ENCODE results near the gene IL21R. TPM values are rescaled to one million over a fixed set of nuclear protein-coding genes. Genes with fewer than 3 reads are reported as not detected.

Gene IL21R
- total and polyA plus RNA-seq, 2 donors (not counting 3 experiments of a cell fraction or from before 2014, with no cell fraction given) = 0.03 TPM; not detected in 1

GRCh38 chr16:27410761-27411160 is 8.8 kb downstream of the IL21R start:
- intact Hi-C loops (cut with micrococcal nuclease) (no loop called here), dilution Hi-C loops (cut with MboI; ENCODE audit: extremely low pct_ligation_motif_present, low sequenced_read_pairs) (no loop called here)
- Histone ChIP-seq H3K79me2 (ENCODE audit: control insufficient read depth, insufficient read depth, low read length) (no peaks in the 10 kb centered on the region), H3K36me3 (ENCODE audit: control insufficient read depth in 2 of 2, extremely low read depth in 1 of 2, insufficient read depth in 2 of 2, low read length in 2 of 2) (no peaks in the 10 kb centered on the region), H2AFZ (ENCODE audit: low read depth, low read length) (no peak overlapping the region), H3K27me3 (ENCODE audit: control insufficient read depth in 2 of 2, insufficient read depth in 2 of 2, low read length in 2 of 2) (peaks cover 0 to 2% of the 10 kb centered on the region in 2 experiments), H3K9me1 (replicated peaks; ENCODE audit: control insufficient read depth, extremely low read depth, insufficient read depth, low read length) (no peaks in the 10 kb centered on the region), H4K20me1 (replicated peaks; ENCODE audit: control insufficient read depth, extremely low read depth, insufficient read depth, low read length) (no peaks in the 10 kb centered on the region), H3K4me1 (ENCODE audit: control insufficient read depth, extremely low read depth, insufficient read depth, low read length) (peaks cover 4% of the 10 kb centered on the region), H3K4me3 (replicated peaks in 1 of 3; ENCODE audit: insufficient read depth in 1 of 3, low read depth in 1 of 3, low read length in 3 of 3) (no peak overlapping the region), H3K9me3 (replicated peaks; ENCODE audit: control insufficient read depth, insufficient read depth, low read length) (no peaks in the 10 kb centered on the region), H3K27ac (ENCODE audit: insufficient read depth, low read depth, low read length) (no peak overlapping the region), H3K4me2 (ENCODE audit: insufficient read depth, low read length) (no peak overlapping the region), H3K9ac (replicated peaks; ENCODE audit: extremely low read depth, insufficient read depth, low read length) (no peak overlapping the region)
- FAIRE-seq (no peak), DNase-seq (ENCODE audit: low read depth, low spot score) (no peak)
- no TSS peak for BruUV-seq (replicated peaks)
- TF ChIP-seq JUN (IDR thresholded peaks at IDR 0.05; ENCODE audit: borderline replicate concordance, insufficient read depth, insufficient read length, low read depth) (no peak), FOS (IDR thresholded peaks at IDR 0.05; ENCODE audit: borderline replicate concordance, insufficient read depth, low read length) (no peak), GATA2 (IDR thresholded peaks at IDR 0.05; ENCODE audit: insufficient read depth, insufficient read length, low read depth, low read length) (no peak), EZH2 (IDR thresholded peaks at IDR 0.05; ENCODE audit: borderline replicate concordance, low read depth, low read length, severe bottlenecking) (no peak), MYC (IDR thresholded peaks at IDR 0.05; ENCODE audit: low read depth, low read length) (no peak), POLR2A (IDR thresholded peaks at IDR 0.05; ENCODE audit: low read depth, low read length) (no peak), POLR2AphosphoS5 (IDR thresholded peaks at IDR 0.05; ENCODE audit: insufficient read depth, low read depth, low read length) (no peak)
- TF ChIP-seq, protein P1, sequence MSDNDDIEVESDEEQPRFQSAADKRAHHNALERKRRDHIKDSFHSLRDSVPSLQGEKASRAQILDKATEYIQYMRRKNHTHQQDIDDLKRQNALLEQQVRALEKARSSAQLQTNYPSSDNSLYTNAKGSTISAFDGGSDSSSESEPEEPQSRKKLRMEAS (IDR thresholded peaks at IDR 0.05; ENCODE audit: insufficient read depth, insufficient read length) = no peak
- TF ChIP-seq, protein P2, sequence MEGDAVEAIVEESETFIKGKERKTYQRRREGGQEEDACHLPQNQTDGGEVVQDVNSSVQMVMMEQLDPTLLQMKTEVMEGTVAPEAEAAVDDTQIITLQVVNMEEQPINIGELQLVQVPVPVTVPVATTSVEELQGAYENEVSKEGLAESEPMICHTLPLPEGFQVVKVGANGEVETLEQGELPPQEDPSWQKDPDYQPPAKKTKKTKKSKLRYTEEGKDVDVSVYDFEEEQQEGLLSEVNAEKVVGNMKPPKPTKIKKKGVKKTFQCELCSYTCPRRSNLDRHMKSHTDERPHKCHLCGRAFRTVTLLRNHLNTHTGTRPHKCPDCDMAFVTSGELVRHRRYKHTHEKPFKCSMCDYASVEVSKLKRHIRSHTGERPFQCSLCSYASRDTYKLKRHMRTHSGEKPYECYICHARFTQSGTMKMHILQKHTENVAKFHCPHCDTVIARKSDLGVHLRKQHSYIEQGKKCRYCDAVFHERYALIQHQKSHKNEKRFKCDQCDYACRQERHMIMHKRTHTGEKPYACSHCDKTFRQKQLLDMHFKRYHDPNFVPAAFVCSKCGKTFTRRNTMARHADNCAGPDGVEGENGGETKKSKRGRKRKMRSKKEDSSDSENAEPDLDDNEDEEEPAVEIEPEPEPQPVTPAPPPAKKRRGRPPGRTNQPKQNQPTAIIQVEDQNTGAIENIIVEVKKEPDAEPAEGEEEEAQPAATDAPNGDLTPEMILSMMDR (IDR thresholded peaks at IDR 0.05; ENCODE audit: extremely low read depth in 1 of 2, insufficient read depth in 1 of 2, low read depth in 1 of 2, low read length in 2 of 2) = no peak
- POLR2A ChIA-PET = no interaction called here
- CTCF ChIA-PET = no interaction called here
